ENCODE measurements around the gene G0S2. TPM values are rescaled to one million over a fixed set of nuclear protein-coding genes. Genes with fewer than 3 reads are reported as not detected.
A peak's percentile ranks its signal among the peaks of the same experiment; 100 is the strongest.

G0S2 gene
- total RNA-seq, 2 donors from 2014 or later: 9.6 to 25.9 TPM

GRCh38 chr1:209653915-209654351, 21.3 kb upstream of the G0S2 start:
- H3K4me1 Mint-ChIP-seq (ENCODE audit: low read depth): peaks cover 68% of the 10 kb centered on the region
- H3K27me3 Mint-ChIP-seq (ENCODE audit: low read depth): peaks cover 11% of the 10 kb centered on the region
- H3K4me3 Mint-ChIP-seq: no peak overlapping the region
- ATAC-seq (replicated peaks in 1 of 2): no peak
- no peak overlapping the region for H3K27ac Mint-ChIP-seq
- no peak for DNase-seq
- H3K9me3 Mint-ChIP-seq: no peaks in the 10 kb centered on the region
- H3K36me3 Mint-ChIP-seq (ENCODE audit: insufficient read depth in 2 of 2): no peaks in the 10 kb centered on the region

- Mint-ChIP-seq H3K27me3 (ENCODE audit: low read depth) (peaks cover 12% of the 10 kb centered on the region), H3K27ac (no peak overlapping the region), H3K9me3 (no peaks in the 10 kb centered on the region)
These were observed 19.6 kb upstream of the G0S2 start for GRCh38 chr1:209655411-209656231.

DNA sequence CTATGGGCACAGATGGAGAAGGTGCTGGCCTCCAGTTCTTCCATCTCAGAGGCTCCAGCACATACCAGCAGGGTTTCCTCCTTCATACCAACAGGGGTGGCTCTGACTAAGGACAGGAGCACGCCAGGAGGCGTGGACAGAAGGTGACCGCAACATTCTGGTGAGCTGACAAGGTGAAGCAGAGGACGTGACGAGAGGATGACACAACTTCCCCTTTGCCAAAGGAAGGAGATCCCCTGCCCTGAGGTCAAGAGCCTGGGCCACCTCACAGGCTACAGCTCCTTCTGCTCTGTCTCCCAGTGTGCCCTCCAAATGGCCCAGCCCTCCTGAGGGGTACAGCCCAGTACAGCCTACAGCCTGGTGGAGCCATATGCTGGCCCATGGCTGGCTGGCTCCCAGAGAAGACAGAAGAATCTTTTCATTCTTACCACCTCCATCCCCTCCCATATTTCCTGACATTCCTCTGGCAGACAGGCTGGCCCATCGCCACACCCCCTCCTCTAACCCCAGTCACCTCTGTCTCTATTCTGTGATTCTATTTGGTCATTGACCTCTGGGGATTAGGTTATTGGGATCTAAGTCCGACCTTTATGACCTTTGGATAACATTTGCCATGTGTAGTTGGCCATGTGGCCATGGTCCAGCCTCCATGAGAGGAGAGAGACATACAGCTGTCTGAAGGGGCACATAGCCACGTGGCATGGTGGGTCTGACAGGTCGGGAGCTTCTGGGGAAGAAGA, 17.9 kb upstream of the G0S2 start:
- H3K27me3 Mint-ChIP-seq (ENCODE audit: low read depth): peaks cover 12% of the 10 kb centered on the region
- ATAC-seq (replicated peaks in 1 of 2) (peak; percentile 17 to 60), DNase-seq (peak in 1 of 2 donors; percentile 33)
- no peaks in the 10 kb centered on the region for H3K9me3 Mint-ChIP-seq
- H3K4me1 Mint-ChIP-seq (ENCODE audit: low read depth): peaks cover 57% of the 10 kb centered on the region
- H3K27ac Mint-ChIP-seq: no peak overlapping the region
- no peaks in the 10 kb centered on the region for H3K36me3 Mint-ChIP-seq (ENCODE audit: insufficient read depth in 2 of 2)
- no peak overlapping the region for H3K4me3 Mint-ChIP-seq

More at GRCh38 chr1:209655411-209656231, 19.6 kb upstream of the G0S2 start:
- H3K4me3 Mint-ChIP-seq: no peak overlapping the region
- no peaks in the 10 kb centered on the region for H3K36me3 Mint-ChIP-seq (ENCODE audit: insufficient read depth in 2 of 2)
- ATAC-seq (replicated peaks in 1 of 2): no peak
- H3K4me1 Mint-ChIP-seq (ENCODE audit: low read depth): peaks cover 69% of the 10 kb centered on the region
- DNase-seq: no peak

DNA sequence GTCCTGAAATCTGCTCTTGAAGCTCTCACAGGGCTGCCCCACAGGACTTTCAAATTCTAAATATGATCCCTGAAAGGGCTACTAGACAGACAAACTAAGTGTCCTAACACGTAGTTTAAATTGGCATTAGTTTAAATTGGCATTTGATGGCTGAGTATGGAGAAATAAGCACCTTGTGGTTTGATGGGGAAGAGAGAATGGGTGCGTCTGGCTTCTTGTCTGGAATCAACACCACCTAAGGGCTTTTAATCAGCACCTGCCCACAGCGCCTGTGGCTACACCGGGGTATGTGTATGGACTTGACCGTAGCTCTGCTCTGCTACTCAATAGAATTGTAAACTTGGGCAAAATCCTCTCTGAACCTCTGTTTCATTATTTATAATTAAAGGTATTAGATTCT, 17.3 kb upstream of the G0S2 start:
- Mint-ChIP-seq H3K36me3 (ENCODE audit: insufficient read depth in 2 of 2) (no peaks in the 10 kb centered on the region), H3K9me3 (no peaks in the 10 kb centered on the region), H3K27ac (no peak overlapping the region)

GRCh38 chr1:209659909-209660308, 15.3 kb upstream of the G0S2 start:
- no peaks in the 10 kb centered on the region for H3K36me3 Mint-ChIP-seq (ENCODE audit: insufficient read depth in 2 of 2)
- H3K4me3 Mint-ChIP-seq: peak overlapping the region; percentile 56 to 68
- H3K27ac Mint-ChIP-seq: peak overlapping the region; percentile 84
- peak; percentile 83 to 91 for ATAC-seq (replicated peaks in 1 of 2)
- peak in 1 of 2 donors; percentile 23 for DNase-seq
- no peaks in the 10 kb centered on the region for H3K9me3 Mint-ChIP-seq
- H3K27me3 Mint-ChIP-seq (ENCODE audit: low read depth): peaks cover 6% of the 10 kb centered on the region
- H3K4me1 Mint-ChIP-seq (ENCODE audit: low read depth): peaks cover 32% of the 10 kb centered on the region

More for the DNA sequence above, 17.3 kb upstream of the G0S2 start:
- Mint-ChIP-seq H3K4me3 (no peak overlapping the region), H3K27me3 (ENCODE audit: low read depth) (peaks cover 12% of the 10 kb centered on the region), H3K4me1 (ENCODE audit: low read depth) (peaks cover 50% of the 10 kb centered on the region)
- no peak for DNase-seq
- ATAC-seq (replicated peaks in 1 of 2): no peak

- no peak for ATAC-seq (replicated peaks in 1 of 2)
- Mint-ChIP-seq H3K27me3 (ENCODE audit: low read depth) (peaks cover 6% of the 10 kb centered on the region), H3K27ac (no peak overlapping the region), H3K9me3 (peaks cover 0 to 2% of the 10 kb centered on the region in 2 donors), H3K4me3 (no peak overlapping the region), H3K36me3 (ENCODE audit: insufficient read depth in 2 of 2) (no peaks in the 10 kb centered on the region), H3K4me1 (ENCODE audit: low read depth) (peaks cover 32% of the 10 kb centered on the region)
- no peak for DNase-seq
These were observed 14.1 kb upstream of the G0S2 start for GRCh38 chr1:209661071-209661470.

DNA sequence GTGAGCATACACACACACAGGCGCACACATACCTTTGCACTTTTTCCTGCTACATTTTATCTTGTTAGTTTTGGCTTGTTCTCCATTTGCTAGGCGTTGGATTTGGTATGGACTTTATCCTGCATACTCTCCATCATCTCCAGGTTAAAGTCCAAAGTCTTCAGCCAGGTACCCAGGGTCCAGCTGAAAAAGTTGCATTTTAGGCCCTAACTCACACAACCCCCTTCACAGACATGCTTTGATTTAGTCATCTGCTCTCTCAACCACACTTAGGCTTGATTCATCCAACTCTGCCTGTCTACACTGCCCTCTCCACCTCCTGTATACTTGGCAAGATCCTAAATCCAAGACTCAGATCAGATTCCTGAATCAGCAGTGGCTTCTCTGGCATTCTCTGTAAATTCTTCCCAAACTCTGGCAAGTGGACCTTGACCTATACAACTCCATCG, 12.3 kb upstream of the G0S2 start:
- peaks cover 26% of the 10 kb centered on the region for H3K4me1 Mint-ChIP-seq (ENCODE audit: low read depth)
- no peak overlapping the region for H3K4me3 Mint-ChIP-seq
- no peaks in the 10 kb centered on the region for H3K36me3 Mint-ChIP-seq (ENCODE audit: insufficient read depth in 2 of 2)
- no peak overlapping the region for H3K27ac Mint-ChIP-seq
- H3K9me3 Mint-ChIP-seq: peaks cover 0 to 2% of the 10 kb centered on the region in 2 donors
- peaks cover 6% of the 10 kb centered on the region for H3K27me3 Mint-ChIP-seq (ENCODE audit: low read depth)
- no peak for ATAC-seq (replicated peaks in 1 of 2)
- DNase-seq: no peak

- H3K4me3 Mint-ChIP-seq: no peak overlapping the region
These were observed 8.1 kb upstream of the G0S2 start for GRCh38 chr1:209667103-209667502.

DNA sequence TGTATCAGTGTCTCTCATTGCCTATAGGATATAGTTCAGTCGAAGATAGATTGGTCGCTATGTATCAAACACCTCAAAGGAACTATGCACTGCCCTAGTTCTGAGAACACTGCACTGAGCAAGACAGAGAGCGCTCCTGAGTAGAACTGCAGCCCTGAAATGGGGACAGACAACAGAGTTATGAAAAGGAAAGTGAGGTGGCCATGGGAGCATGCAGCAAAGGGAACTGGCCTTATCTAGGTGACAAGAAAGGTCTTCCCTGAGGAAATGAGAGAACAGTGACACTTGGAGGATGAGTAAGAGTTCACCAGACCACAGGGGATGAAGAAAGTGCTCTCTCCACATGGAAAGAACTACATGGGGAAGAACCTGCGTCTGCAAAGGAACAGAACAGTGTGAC, 7.5 kb upstream of the G0S2 start:
- DNase-seq: no peak
- H3K4me1 Mint-ChIP-seq (ENCODE audit: low read depth): peaks cover 23% of the 10 kb centered on the region
- ATAC-seq (replicated peaks in 1 of 2): peak in 1 of 2 donors; percentile 42
- no peak overlapping the region for H3K4me3 Mint-ChIP-seq
- no peak overlapping the region for H3K27ac Mint-ChIP-seq
- H3K27me3 Mint-ChIP-seq (ENCODE audit: low read depth): no peaks in the 10 kb centered on the region
- peaks cover 3 to 6% of the 10 kb centered on the region in 2 donors for H3K9me3 Mint-ChIP-seq
- peaks cover 3 to 4% of the 10 kb centered on the region in 2 donors for H3K36me3 Mint-ChIP-seq (ENCODE audit: insufficient read depth in 2 of 2)

More at GRCh38 chr1:209667103-209667502, 8.1 kb upstream of the G0S2 start:
- H3K36me3 Mint-ChIP-seq (ENCODE audit: insufficient read depth in 2 of 2): peaks cover 3 to 4% of the 10 kb centered on the region in 2 donors
- H3K27ac Mint-ChIP-seq: no peak overlapping the region
- peaks cover 3 to 6% of the 10 kb centered on the region in 2 donors for H3K9me3 Mint-ChIP-seq
- peaks cover 19% of the 10 kb centered on the region for H3K4me1 Mint-ChIP-seq (ENCODE audit: low read depth)
- no peak for DNase-seq
- H3K27me3 Mint-ChIP-seq (ENCODE audit: low read depth): no peaks in the 10 kb centered on the region
- no peak for ATAC-seq (replicated peaks in 1 of 2)

GRCh38 chr1:209670441-209671082, 4.7 kb upstream of the G0S2 start:
- H3K4me3 Mint-ChIP-seq: peak overlapping the region in 1 of 2 donors; percentile 19
- no peak overlapping the region for H3K27ac Mint-ChIP-seq
- H3K27me3 Mint-ChIP-seq (ENCODE audit: low read depth): peaks cover 15% of the 10 kb centered on the region
- peaks cover 52% of the 10 kb centered on the region for H3K4me1 Mint-ChIP-seq (ENCODE audit: low read depth)
- peaks cover 3 to 6% of the 10 kb centered on the region in 2 donors for H3K36me3 Mint-ChIP-seq (ENCODE audit: insufficient read depth in 2 of 2)
- ATAC-seq (replicated peaks in 1 of 2) (no peak), DNase-seq (no peak)
- peaks cover 3 to 4% of the 10 kb centered on the region in 2 donors for H3K9me3 Mint-ChIP-seq

DNA sequence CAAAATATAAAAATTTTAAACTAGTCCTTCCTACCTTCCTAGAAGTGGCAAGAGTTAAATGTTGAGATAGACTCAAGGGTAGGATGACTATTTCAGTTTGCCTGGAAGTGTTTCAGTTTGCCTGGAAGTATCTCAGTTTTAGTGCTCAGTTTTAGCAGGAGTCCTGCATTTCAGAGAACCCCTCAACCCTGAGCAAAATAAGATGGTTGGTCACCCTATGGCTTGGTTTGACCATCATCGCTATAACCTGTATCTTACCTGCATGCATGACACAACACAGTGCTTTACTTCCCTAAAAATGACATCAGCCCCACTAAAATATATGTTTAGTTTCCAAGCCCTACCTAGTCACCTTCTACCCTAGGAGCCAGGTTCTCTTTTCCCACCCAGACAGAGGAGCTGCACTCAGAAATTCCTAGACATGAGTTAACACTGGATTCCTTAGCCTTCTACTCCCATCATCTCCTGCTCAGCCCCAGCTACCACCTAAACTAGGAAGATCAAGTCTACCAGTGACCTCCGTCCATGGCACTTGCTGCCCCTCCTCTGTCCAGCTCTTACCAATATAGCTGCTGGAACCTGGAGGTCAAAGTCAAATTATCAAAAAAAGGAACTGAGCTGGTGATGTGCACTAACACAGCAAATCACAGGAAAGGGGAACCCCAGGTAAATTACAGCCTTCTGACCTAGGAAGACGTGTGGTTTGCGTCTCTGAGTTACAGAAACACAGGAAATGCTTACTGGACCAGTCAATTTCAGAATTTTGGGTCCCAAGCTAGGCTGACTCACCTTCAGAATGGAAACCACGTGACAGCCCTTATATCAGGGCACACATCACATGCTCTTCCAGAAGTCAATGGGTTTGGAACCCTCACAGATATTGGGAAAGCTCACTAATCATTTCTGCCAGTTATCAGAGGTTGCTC, 2.2 kb upstream of the G0S2 start:
- Mint-ChIP-seq H3K9me3 (peaks cover 3 to 4% of the 10 kb centered on the region in 2 donors), H3K4me3 (peak overlapping the region; percentile 80 to 83), H3K4me1 (ENCODE audit: low read depth) (peaks cover 63% of the 10 kb centered on the region), H3K36me3 (ENCODE audit: insufficient read depth in 2 of 2) (peaks cover 8 to 12% of the 10 kb centered on the region in 2 donors), H3K27me3 (ENCODE audit: low read depth) (peaks cover 39% of the 10 kb centered on the region), H3K27ac (peak overlapping the region; percentile 83)
- peak; percentile 84 for ATAC-seq (replicated peaks in 1 of 2)
- peak; percentile 65 to 69 for DNase-seq
